Lower leg skin (tissue), 3 donors: ENCODE data around the gene PTPN3.

Experiments used
- CTCF ChIP-seq, 3 donors: fragments of 450-650 bp; IDR thresholded peaks; one replicate each; pipeline ENCODE4 v1.5.1; 2016; ENCODE audit warnings: antibody characterized with exemption in 3 of 3, mild to moderate bottlenecking in 3 of 3, moderate library complexity in 2 of 3
- POLR2A ChIP-seq, 2 donors: fragments of 450-650 bp; IDR thresholded peaks; one replicate each; pipeline ENCODE4 v1.6.1; 2016 to 2017; ENCODE audit warnings: antibody characterized with exemption in 2 of 2, mild to moderate bottlenecking in 1 of 2, moderate library complexity in 1 of 2

DNA sequence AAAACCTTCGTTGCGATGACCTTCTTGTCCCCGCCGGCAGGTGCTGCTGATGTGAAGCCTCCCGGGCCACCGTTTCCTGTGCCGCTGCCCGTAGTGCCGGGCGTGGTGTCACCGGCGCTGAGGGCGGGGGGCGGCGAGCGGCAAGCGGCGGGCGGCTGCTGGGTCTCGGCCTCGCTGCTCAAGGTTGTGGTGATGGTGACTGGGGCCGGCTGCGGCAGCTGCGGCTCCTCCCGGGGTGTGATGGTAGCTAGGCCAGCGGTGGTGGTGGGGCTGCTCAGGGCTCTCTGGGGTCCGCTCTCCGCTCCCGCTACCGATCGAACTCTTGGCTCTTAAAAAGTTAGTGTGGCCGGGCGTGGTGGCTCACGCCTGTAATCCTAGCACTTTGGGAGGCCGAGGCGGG, 36.0 kb upstream of the PTPN3 start:
- no peak for TF ChIP-seq CTCF (IDR thresholded peaks at IDR 0.05)
- TF ChIP-seq POLR2A (IDR thresholded peaks at IDR 0.05): no peak
